ENCODE results near the gene FGD4.

The FGD4 gene

DNA sequence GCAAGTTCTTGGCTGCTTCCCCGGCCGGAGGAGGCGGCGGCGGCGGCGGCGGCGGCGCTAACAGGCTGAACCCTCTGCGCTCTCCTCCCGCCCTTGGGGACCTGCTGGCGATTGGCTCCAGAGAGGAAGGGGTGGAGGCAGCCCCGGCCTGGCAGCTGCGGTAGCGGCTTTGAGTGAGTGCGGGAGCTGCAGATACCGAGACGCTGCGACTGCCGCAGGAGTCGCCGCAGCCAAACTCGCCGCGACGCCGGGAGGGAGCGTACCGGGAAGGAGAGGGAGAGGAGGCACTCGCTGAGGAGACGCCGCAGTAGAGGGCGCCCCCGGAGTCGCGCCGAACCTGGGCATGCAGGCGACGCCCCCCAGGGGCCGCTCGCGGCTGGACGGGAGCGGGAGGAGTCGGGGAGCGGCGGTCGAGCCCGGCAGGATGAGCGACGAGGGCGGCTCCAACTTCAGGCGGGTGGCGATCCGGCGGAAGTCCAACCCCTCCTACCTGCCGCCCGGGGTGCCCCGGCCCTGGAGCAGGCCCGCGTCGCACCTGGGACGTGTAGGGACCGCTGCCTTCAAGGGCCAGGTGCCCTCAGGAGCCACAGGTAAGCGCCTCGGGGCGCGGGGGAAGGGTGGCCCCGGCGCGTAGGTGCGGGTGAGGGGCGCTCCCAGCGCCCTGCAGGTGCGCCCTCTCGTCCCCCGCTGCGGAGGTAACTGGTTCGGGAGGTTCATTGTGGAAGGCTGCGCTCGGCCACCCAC, at the start of gene FGD4:
Gene FGD4, plus strand, starts transcription at position 189 of the 744 bp plus-strand sequence.
- H3K4me1 ChIP-seq (ENCODE audit: control insufficient read depth, insufficient read depth, low read length) = peaks cover 3% of the 10 kb centered on the region; the same call in 1 of the 2 replicates
- DNase-seq (ENCODE audit: low read depth, low spot score) = no peak
- no peak within 1 kb of the TSS for H3K27ac ChIP-seq (ENCODE audit: low read length)
- H3K9me3 ChIP-seq (ENCODE audit: control insufficient read depth, insufficient read depth, low read length) = no peaks in the 10 kb centered on the region
- no peaks in the 10 kb centered on the region; the same call in 1 of the 2 replicates for H3K36me3 ChIP-seq (ENCODE audit: control insufficient read depth, insufficient read depth, low read length)
- peak within 1 kb of the TSS; percentile 83 for H3K4me3 ChIP-seq (ENCODE audit: low read length)
- no peaks in the 10 kb centered on the region for H3K27me3 ChIP-seq (ENCODE audit: control insufficient read depth, insufficient read depth, low read length)
- no CpG with 5 or more reads among the region's 82 CpGs for WGBS (ENCODE audit: insufficient coverage, insufficient read length)

DNA sequence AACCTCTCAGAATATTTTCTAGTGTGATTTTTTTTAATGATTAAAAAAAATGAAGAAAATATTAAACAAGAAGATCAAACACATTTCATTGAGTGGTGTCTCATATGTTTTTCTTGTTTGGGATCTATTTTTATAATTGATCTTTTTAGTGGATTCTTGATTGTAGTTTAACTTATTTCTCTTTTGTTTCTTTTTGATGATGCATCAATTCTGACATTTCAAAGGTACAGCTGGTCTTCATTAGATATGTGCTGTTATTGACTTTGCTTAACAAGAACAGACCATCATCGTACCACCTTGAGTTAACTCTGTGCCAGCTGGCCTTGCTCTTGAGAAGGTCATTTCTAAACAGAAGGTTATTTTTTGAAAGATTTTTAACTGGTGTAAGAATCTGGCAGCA, 45.8 kb upstream of the FGD4 start:
- WGBS (ENCODE audit: insufficient coverage, insufficient read length) = no CpG with 5 or more reads among the region's 1 CpG

DNA sequence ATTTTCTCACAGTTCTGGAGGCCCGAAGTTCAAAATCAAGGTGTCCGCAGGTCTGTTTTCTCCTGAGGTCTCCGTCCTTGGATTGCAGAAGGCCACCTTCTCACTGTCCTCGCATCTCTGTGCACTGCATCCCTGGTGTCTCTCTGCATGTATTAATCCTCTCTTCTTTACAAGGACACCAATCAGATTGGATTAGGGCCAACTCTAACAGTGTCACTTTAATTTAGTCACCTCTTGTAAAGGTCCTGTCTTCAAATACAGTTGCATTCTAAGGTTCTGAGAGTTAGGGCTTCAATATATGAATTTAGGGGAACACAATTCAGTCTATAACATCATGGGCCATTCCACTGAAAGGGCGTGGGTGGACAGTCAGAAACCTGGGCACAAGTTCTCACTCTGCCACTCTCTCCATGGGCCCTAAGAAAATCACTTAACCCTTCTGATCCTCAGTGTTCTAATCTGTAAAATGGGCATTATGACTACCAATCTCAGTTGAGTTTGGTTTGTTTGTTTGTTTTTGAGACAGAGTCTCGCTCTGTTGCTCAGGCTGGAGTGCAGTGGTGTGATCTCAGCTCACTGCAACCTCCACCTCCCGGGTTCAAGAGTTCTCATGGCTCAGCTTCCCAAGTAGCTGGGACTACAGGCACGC, 41.6 kb upstream of the FGD4 start:
- no peaks in the 10 kb centered on the region for H3K36me3 ChIP-seq (ENCODE audit: control insufficient read depth, insufficient read depth, low read length)
- no CpG with 5 or more reads among the region's 8 CpGs for WGBS (ENCODE audit: insufficient coverage, insufficient read length)
- H3K4me3 ChIP-seq (ENCODE audit: low read length) = no peak overlapping the region
- no peak for DNase-seq (ENCODE audit: low read depth, low spot score)
- H3K9me3 ChIP-seq (ENCODE audit: control insufficient read depth, insufficient read depth, low read length) = no peaks in the 10 kb centered on the region
- no peaks in the 10 kb centered on the region for H3K4me1 ChIP-seq (ENCODE audit: control insufficient read depth, insufficient read depth, low read length)
- H3K27ac ChIP-seq (ENCODE audit: low read length) = no peak overlapping the region
- H3K27me3 ChIP-seq (ENCODE audit: control insufficient read depth, insufficient read depth, low read length) = no peaks in the 10 kb centered on the region

More for the DNA sequence above, 45.8 kb upstream of the FGD4 start:
- Histone ChIP-seq H3K27ac (ENCODE audit: low read length) (no peak overlapping the region), H3K4me3 (ENCODE audit: low read length) (no peak overlapping the region), H3K27me3 (ENCODE audit: control insufficient read depth, insufficient read depth, low read length) (no peaks in the 10 kb centered on the region), H3K4me1 (ENCODE audit: control insufficient read depth, insufficient read depth, low read length) (no peaks in the 10 kb centered on the region), H3K9me3 (ENCODE audit: control insufficient read depth, insufficient read depth, low read length) (no peaks in the 10 kb centered on the region), H3K36me3 (ENCODE audit: control insufficient read depth, insufficient read depth, low read length) (no peaks in the 10 kb centered on the region; the same call in 1 of the 2 replicates)
- DNase-seq (ENCODE audit: low read depth, low spot score) = no peak

DNA sequence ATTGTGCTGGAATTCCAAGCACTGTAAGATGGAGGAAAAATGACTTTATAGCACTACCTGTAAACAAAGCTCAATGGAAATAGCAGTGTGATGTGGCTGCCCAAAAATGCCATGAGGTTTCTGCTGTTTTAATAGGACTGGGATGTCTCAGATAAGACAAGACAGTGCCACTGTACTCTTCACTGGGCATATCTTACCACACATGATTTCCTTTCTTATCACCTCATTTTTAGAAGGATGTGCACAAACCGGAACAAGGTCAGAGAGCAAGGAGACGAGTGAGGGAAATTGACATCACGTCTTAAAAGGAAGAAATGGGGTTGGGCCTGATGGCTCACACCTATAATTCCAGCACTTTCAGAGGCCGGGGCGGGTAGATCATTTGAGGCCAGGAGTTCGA, 38.4 kb upstream of the FGD4 start:
- no peaks in the 10 kb centered on the region for H3K9me3 ChIP-seq (ENCODE audit: control insufficient read depth, insufficient read depth, low read length)

DNA sequence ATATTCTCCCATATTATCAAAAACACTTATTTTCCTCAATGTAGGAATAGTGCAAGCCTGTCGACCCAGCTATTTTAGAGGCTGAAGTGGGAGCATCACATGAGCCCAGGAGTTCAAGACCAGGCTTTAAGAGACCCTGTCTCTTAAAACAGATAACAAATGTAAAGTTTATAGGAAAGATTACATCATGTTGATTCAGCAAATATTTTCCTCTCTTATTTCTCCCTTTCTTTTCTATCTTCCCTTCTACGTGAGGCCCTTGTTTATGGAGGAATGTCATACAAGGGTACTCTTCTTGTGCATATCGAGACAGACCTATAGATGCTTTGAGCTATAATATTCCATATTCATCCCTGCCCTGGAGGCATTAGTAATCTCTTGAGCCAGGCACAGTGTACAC, 36.5 kb upstream of the FGD4 start:
- H3K27ac ChIP-seq (ENCODE audit: low read length) = no peak overlapping the region
- no peak for DNase-seq (ENCODE audit: low read depth, low spot score)
- WGBS (ENCODE audit: insufficient coverage, insufficient read length) = no CpG with 5 or more reads among the region's 3 CpGs
- no peaks in the 10 kb centered on the region for H3K36me3 ChIP-seq (ENCODE audit: control insufficient read depth, insufficient read depth, low read length)
- no peaks in the 10 kb centered on the region for H3K27me3 ChIP-seq (ENCODE audit: control insufficient read depth, insufficient read depth, low read length)
- no peak overlapping the region for H3K4me3 ChIP-seq (ENCODE audit: low read length)
- H3K4me1 ChIP-seq (ENCODE audit: control insufficient read depth, insufficient read depth, low read length) = no peaks in the 10 kb centered on the region
- no peaks in the 10 kb centered on the region for H3K9me3 ChIP-seq (ENCODE audit: control insufficient read depth, insufficient read depth, low read length)

More for the DNA sequence above, 38.4 kb upstream of the FGD4 start:
- H3K4me3 ChIP-seq (ENCODE audit: low read length) = no peak overlapping the region
- no peaks in the 10 kb centered on the region for H3K36me3 ChIP-seq (ENCODE audit: control insufficient read depth, insufficient read depth, low read length)
- no peaks in the 10 kb centered on the region for H3K27me3 ChIP-seq (ENCODE audit: control insufficient read depth, insufficient read depth, low read length)
- no CpG with 5 or more reads among the region's 6 CpGs for WGBS (ENCODE audit: insufficient coverage, insufficient read length)
- no peak overlapping the region for H3K27ac ChIP-seq (ENCODE audit: low read length)
- H3K4me1 ChIP-seq (ENCODE audit: control insufficient read depth, insufficient read depth, low read length) = no peaks in the 10 kb centered on the region
- no peak for DNase-seq (ENCODE audit: low read depth, low spot score)

DNA sequence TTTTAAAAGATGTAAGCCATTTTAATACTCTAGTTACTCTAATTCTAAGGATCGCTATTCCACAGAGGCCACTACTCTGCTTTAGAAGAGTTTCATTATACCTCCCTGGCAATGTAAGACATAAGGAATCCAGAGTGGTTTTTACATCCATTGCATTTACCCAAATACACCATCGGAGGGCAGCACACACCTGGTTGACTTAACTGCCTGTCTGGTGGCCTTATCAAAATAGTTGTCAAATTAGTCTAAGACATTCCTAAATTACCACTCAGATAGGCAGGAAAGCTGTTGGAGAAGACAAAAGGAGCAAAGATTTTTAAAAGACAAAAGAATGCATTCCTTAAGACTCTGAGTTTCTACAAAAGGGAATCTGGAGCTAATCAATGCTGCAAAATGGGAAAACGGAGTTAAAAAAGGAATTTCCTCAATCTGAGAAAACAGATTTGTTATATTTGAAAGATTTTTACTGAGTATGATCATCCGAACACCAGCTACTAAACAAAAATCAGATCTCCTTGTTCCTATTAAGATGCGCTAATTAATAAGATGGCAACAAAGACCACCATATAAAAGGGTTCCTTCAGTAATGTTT, 33.8 kb upstream of the FGD4 start:
- no peaks in the 10 kb centered on the region for H3K36me3 ChIP-seq (ENCODE audit: control insufficient read depth, insufficient read depth, low read length)
- no peaks in the 10 kb centered on the region for H3K4me1 ChIP-seq (ENCODE audit: control insufficient read depth, insufficient read depth, low read length)
- no peaks in the 10 kb centered on the region for H3K9me3 ChIP-seq (ENCODE audit: control insufficient read depth, insufficient read depth, low read length)
- WGBS (ENCODE audit: insufficient coverage, insufficient read length) = no CpG with 5 or more reads among the region's 5 CpGs
- H3K4me3 ChIP-seq (ENCODE audit: low read length) = no peak overlapping the region
- no peak overlapping the region for H3K27ac ChIP-seq (ENCODE audit: low read length)
- no peaks in the 10 kb centered on the region for H3K27me3 ChIP-seq (ENCODE audit: control insufficient read depth, insufficient read depth, low read length)
- peak; percentile 61 for DNase-seq (ENCODE audit: low read depth, low spot score)

DNA sequence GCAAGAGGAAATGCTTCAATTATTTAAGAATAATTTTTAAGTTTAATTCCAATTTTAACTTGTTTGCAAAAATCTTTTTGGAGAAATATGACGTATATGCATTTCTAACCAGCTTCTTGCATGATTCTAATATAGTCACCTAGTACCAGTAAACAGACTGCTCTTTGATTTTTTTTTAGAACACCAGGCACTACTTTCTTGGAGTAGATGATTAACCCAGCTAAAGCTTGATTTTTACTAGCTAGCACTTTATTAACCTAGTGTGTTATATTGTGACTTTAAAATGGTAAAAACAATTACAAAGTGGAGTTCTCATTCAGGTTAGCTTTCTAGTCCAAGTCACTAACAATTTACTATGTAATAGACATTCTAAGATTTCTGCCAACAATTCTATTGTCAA, 32.6 kb upstream of the FGD4 start:
- no CpG with 5 or more reads among the region's 1 CpG for WGBS (ENCODE audit: insufficient coverage, insufficient read length)

DNA sequence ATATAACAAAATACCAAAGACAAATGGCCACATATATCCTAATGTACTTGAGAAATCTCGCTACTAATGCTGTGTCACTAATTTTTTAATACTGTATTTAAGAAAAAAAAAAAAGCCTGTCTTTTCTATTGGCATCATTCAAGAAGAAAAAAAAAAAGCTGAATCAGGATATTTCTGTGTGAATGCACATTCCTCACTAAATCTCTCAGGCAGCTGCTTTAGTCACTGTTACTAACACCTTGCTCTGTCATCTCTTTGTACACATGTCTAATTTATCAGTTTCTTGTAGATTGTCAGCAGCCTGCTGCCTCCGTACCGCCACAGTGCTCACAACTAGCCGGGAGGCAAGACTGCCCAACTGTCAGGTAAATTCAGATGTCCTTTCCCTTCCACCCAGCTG, 32.0 kb upstream of the FGD4 start:
- Histone ChIP-seq H3K4me1 (ENCODE audit: control insufficient read depth, insufficient read depth, low read length) (0 out of 2 replicates have a peak, but pooled peaks cover 1% of the 10 kb centered on the region), H3K27ac (ENCODE audit: low read length) (no peak overlapping the region), H3K36me3 (ENCODE audit: control insufficient read depth, insufficient read depth, low read length) (no peaks in the 10 kb centered on the region), H3K9me3 (ENCODE audit: control insufficient read depth, insufficient read depth, low read length) (no peaks in the 10 kb centered on the region), H3K27me3 (ENCODE audit: control insufficient read depth, insufficient read depth, low read length) (no peaks in the 10 kb centered on the region), H3K4me3 (ENCODE audit: low read length) (no peak overlapping the region)
- no CpG with 5 or more reads among the region's 4 CpGs for WGBS (ENCODE audit: insufficient coverage, insufficient read length)
- DNase-seq (ENCODE audit: low read depth, low spot score) = no peak

More for the DNA sequence above, 32.6 kb upstream of the FGD4 start:
- Histone ChIP-seq H3K36me3 (ENCODE audit: control insufficient read depth, insufficient read depth, low read length) (no peaks in the 10 kb centered on the region), H3K4me3 (ENCODE audit: low read length) (no peak overlapping the region), H3K4me1 (ENCODE audit: control insufficient read depth, insufficient read depth, low read length) (0 out of 2 replicates have a peak, but pooled peaks cover under 1% of the 10 kb centered on the region), H3K27ac (ENCODE audit: low read length) (no peak overlapping the region), H3K9me3 (ENCODE audit: control insufficient read depth, insufficient read depth, low read length) (no peaks in the 10 kb centered on the region), H3K27me3 (ENCODE audit: control insufficient read depth, insufficient read depth, low read length) (no peaks in the 10 kb centered on the region)
- no peak for DNase-seq (ENCODE audit: low read depth, low spot score)

DNA sequence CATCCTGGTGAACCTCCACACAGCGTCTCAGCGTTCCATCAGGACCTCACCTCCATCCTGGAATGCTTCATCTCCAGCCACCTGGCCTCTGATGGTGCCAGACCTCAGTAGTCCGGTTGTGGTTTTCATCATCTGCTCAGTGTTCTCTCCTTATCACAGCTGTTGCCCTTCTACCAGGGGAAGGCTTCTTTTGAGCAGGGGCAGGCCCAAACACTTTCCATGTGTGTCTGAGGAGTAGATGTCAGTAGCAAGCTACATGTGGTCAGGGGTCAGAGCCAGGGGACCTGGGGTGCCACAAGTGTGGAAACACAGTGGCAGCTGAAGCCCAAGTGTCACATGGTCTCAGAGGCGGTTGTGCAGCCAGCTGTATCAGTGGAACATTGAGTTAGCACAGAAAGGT, 30.2 kb upstream of the FGD4 start:
- Histone ChIP-seq H3K4me3 (ENCODE audit: low read length) (no peak overlapping the region), H3K27me3 (ENCODE audit: control insufficient read depth, insufficient read depth, low read length) (no peaks in the 10 kb centered on the region), H3K4me1 (ENCODE audit: control insufficient read depth, insufficient read depth, low read length) (0 out of 2 replicates have a peak, but pooled peaks cover 1% of the 10 kb centered on the region), H3K36me3 (ENCODE audit: control insufficient read depth, insufficient read depth, low read length) (no peaks in the 10 kb centered on the region), H3K9me3 (ENCODE audit: control insufficient read depth, insufficient read depth, low read length) (no peaks in the 10 kb centered on the region), H3K27ac (ENCODE audit: low read length) (no peak overlapping the region)
- DNase-seq (ENCODE audit: low read depth, low spot score) = no peak
- WGBS (ENCODE audit: insufficient coverage, insufficient read length) = no CpG with 5 or more reads among the region's 4 CpGs

DNA sequence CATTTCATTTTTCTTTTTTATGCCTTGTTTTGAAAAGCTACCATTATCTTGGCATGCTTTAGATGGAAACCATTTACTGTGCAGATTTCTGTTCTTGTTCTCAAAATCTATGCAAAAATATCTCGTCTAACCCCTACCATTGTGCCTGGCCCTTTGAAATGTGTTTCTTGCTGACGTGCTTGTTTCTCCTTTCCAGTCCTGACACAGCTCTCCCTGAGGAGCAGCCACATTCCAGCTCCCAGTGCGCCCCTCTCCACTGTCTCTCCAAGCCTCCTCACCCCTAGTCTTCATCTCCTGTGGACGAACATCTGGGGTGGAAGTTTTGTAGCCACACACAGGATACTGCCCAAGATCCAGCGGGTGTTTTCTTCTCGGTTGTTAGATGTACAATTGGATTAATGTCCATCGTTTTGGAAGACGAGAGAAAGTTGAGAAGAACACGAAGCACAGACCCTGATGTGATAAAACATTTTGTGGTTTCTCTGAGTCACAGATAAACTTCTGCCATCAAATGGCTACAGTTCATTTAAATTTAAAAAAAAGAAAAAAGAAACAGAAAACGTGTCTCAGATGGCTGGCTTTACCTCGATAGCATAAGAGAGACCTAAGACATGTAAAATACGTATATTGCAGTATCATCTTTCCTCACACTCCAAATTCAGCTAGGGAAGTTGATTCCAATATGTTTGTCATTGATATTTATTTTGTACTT, 21.9 kb upstream of the FGD4 start:
- H3K27me3 ChIP-seq (ENCODE audit: control insufficient read depth, insufficient read depth, low read length) = no peaks in the 10 kb centered on the region
- H3K4me3 ChIP-seq (ENCODE audit: low read length) = no peak overlapping the region
- WGBS (ENCODE audit: insufficient coverage, insufficient read length) = no CpG with 5 or more reads among the region's 12 CpGs
- H3K9me3 ChIP-seq (ENCODE audit: control insufficient read depth, insufficient read depth, low read length) = no peaks in the 10 kb centered on the region
- peaks cover 2% of the 10 kb centered on the region; the same call in 1 of the 2 replicates for H3K4me1 ChIP-seq (ENCODE audit: control insufficient read depth, insufficient read depth, low read length)
- DNase-seq (ENCODE audit: low read depth, low spot score) = no peak
- H3K27ac ChIP-seq (ENCODE audit: low read length) = no peak overlapping the region
- H3K36me3 ChIP-seq (ENCODE audit: control insufficient read depth, insufficient read depth, low read length) = no peaks in the 10 kb centered on the region
